ENCODE measurements around the gene SPOCD1. TPM values are rescaled to one million over a fixed set of nuclear protein-coding genes. Genes with fewer than 3 reads are reported as not detected.

SPOCD1 gene
- total RNA-seq, 1 donor from 2014 or later, result 1.5 TPM

- Mint-ChIP-seq H3K9me3 (ENCODE audit: unreplicated experiment) (no peaks in the 10 kb centered on the region), H3K4me3 (ENCODE audit: unreplicated experiment) (peak overlapping the region; percentile 92), H3K36me3 (ENCODE audit: low read depth, unreplicated experiment) (no peaks in the 10 kb centered on the region), H3K27me3 (ENCODE audit: unreplicated experiment) (peaks cover 10% of the 10 kb centered on the region), H3K4me1 (ENCODE audit: unreplicated experiment) (peaks cover 8% of the 10 kb centered on the region), H3K27ac (ENCODE audit: unreplicated experiment) (peak overlapping the region; percentile 59)
- TF ChIP-seq CTCF (IDR thresholded peaks at IDR 0.05; ENCODE audit: unreplicated experiment), result no peak
- DNase-seq (ENCODE audit: low spot score), result peak; percentile 94
These were observed 27.5 kb downstream of the SPOCD1 start for GRCh38 chr1:31788138-31788824.

- peak overlapping the region; percentile 59 for H3K27ac Mint-ChIP-seq (ENCODE audit: unreplicated experiment)
- no peaks in the 10 kb centered on the region for H3K9me3 Mint-ChIP-seq (ENCODE audit: unreplicated experiment)
- no peaks in the 10 kb centered on the region for H3K36me3 Mint-ChIP-seq (ENCODE audit: low read depth, unreplicated experiment)
- peaks cover 8% of the 10 kb centered on the region for H3K4me1 Mint-ChIP-seq (ENCODE audit: unreplicated experiment)
- peaks cover 13% of the 10 kb centered on the region for H3K27me3 Mint-ChIP-seq (ENCODE audit: unreplicated experiment)
- TF ChIP-seq CTCF (IDR thresholded peaks at IDR 0.05; ENCODE audit: unreplicated experiment), result no peak
- DNase-seq (ENCODE audit: low spot score), result no peak
- H3K4me3 Mint-ChIP-seq (ENCODE audit: unreplicated experiment), result peak overlapping the region; percentile 92
These were observed 28.1 kb downstream of the SPOCD1 start for GRCh38 chr1:31787786-31788137.

GRCh38 chr1:31787261-31787660, 28.6 kb downstream of the SPOCD1 start:
- Mint-ChIP-seq H3K27ac (ENCODE audit: unreplicated experiment) (no peak overlapping the region), H3K36me3 (ENCODE audit: low read depth, unreplicated experiment) (no peaks in the 10 kb centered on the region), H3K9me3 (ENCODE audit: unreplicated experiment) (no peaks in the 10 kb centered on the region), H3K4me1 (ENCODE audit: unreplicated experiment) (peaks cover 12% of the 10 kb centered on the region), H3K27me3 (ENCODE audit: unreplicated experiment) (peaks cover 13% of the 10 kb centered on the region), H3K4me3 (ENCODE audit: unreplicated experiment) (peak overlapping the region; percentile 76)
- DNase-seq (ENCODE audit: low spot score), result no peak
- no peak for TF ChIP-seq CTCF (IDR thresholded peaks at IDR 0.05; ENCODE audit: unreplicated experiment)

GRCh38 chr1:31786366-31787060, 29.3 kb downstream of the SPOCD1 start:
- H3K4me3 Mint-ChIP-seq (ENCODE audit: unreplicated experiment), result no peak overlapping the region
- H3K27me3 Mint-ChIP-seq (ENCODE audit: unreplicated experiment), result peaks cover 13% of the 10 kb centered on the region
- H3K9me3 Mint-ChIP-seq (ENCODE audit: unreplicated experiment), result no peaks in the 10 kb centered on the region
- H3K36me3 Mint-ChIP-seq (ENCODE audit: low read depth, unreplicated experiment), result no peaks in the 10 kb centered on the region
- no peak for DNase-seq (ENCODE audit: low spot score)
- no peak for TF ChIP-seq CTCF (IDR thresholded peaks at IDR 0.05; ENCODE audit: unreplicated experiment)
- H3K4me1 Mint-ChIP-seq (ENCODE audit: unreplicated experiment), result peaks cover 12% of the 10 kb centered on the region
- no peak overlapping the region for H3K27ac Mint-ChIP-seq (ENCODE audit: unreplicated experiment)

GRCh38 chr1:31785947-31786290, 29.9 kb downstream of the SPOCD1 start:
- no peak overlapping the region for H3K27ac Mint-ChIP-seq (ENCODE audit: unreplicated experiment)
- H3K9me3 Mint-ChIP-seq (ENCODE audit: unreplicated experiment), result no peaks in the 10 kb centered on the region
- H3K4me1 Mint-ChIP-seq (ENCODE audit: unreplicated experiment), result peaks cover 12% of the 10 kb centered on the region
- no peaks in the 10 kb centered on the region for H3K36me3 Mint-ChIP-seq (ENCODE audit: low read depth, unreplicated experiment)
- H3K4me3 Mint-ChIP-seq (ENCODE audit: unreplicated experiment), result no peak overlapping the region
- TF ChIP-seq CTCF (IDR thresholded peaks at IDR 0.05; ENCODE audit: unreplicated experiment), result no peak
- DNase-seq (ENCODE audit: low spot score), result no peak
- peaks cover 11% of the 10 kb centered on the region for H3K27me3 Mint-ChIP-seq (ENCODE audit: unreplicated experiment)

Data from endothelial cell (in vitro differentiated cells).